Uterus (tissue), 2 donors: ENCODE results near the gene NDUFS1.

ENCODE experiments used
- POLR2A ChIP-seq, 2 donors: fragments of 450-650 bp; IDR thresholded peaks; one replicate each; pipeline ENCODE4 v1.6.1; 2016; ENCODE audit warnings: antibody characterized with exemption in 2 of 2, mild to moderate bottlenecking in 1 of 2, moderate library complexity in 1 of 2
- TF ChIP-seq, protein P1 (sequence below), 4 experiments: fragments of 200-600 bp in 2 of 4; fragments of 450-650 bp in 2 of 4; sonication (generic) in 2 of 4; IDR thresholded peaks; one replicate each; pipeline ENCODE4 v1.5.1; 2016 to 2019; ENCODE audit warnings: antibody characterized with exemption in 4 of 4, mild to moderate bottlenecking in 2 of 4, moderate library complexity in 1 of 4

DNA sequence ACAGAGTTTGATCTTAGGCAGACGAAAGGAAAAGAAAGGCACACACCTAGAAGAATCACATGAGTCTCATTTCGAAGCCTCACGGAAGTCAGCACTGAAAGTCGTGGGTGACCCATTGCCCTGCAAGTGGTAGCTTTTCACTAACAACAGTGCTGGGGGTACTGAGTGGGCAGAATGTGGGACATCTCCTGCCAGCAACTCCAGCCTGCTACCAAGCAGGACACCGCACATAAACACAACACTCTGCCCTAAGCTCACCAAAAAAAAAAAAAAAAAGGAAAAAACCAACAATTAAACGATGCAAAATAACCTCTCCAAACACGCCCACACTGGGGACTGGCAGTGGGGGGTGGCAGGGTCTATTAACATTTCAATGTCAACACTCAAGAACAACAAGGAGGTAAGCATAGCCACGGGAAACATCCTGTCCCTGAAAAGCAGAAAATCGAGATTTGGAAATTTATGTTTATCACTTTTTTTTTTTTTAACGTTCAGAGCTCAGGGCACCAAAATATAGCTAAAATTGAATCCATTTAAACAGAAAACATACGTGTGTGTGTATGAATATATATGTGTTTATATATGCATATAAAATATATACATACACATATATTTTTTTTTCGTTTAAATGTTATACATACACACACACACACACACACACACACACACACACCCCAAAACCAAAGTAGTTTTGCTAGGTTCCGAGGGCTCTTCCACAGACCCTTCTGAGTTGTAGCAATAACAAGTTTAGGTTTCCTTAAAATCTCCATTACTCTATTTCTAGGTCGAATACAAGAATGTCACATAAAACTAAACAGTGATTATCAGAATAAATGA, 75.4 kb downstream of the NDUFS1 start:
- no peak for TF ChIP-seq POLR2A (IDR thresholded peaks at IDR 0.05)
- TF ChIP-seq, protein P1, sequence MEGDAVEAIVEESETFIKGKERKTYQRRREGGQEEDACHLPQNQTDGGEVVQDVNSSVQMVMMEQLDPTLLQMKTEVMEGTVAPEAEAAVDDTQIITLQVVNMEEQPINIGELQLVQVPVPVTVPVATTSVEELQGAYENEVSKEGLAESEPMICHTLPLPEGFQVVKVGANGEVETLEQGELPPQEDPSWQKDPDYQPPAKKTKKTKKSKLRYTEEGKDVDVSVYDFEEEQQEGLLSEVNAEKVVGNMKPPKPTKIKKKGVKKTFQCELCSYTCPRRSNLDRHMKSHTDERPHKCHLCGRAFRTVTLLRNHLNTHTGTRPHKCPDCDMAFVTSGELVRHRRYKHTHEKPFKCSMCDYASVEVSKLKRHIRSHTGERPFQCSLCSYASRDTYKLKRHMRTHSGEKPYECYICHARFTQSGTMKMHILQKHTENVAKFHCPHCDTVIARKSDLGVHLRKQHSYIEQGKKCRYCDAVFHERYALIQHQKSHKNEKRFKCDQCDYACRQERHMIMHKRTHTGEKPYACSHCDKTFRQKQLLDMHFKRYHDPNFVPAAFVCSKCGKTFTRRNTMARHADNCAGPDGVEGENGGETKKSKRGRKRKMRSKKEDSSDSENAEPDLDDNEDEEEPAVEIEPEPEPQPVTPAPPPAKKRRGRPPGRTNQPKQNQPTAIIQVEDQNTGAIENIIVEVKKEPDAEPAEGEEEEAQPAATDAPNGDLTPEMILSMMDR (IDR thresholded peaks at IDR 0.05) = no peak
